Activated CD4-positive, alpha-beta memory T cell treated with anti-CD3 and anti-CD28 coated beads, Interleukin-2, amount 10 ng/mL, durations not matched to agents 7 days and 5 days (primary cell): Measurements from ENCODE around the gene PHACTR1. TPM values are rescaled to one million over a fixed set of nuclear protein-coding genes. Genes with fewer than 3 reads are reported as not detected.

ENCODE experiments used
- CTCF ChIA-PET: fragments of 350-600 bp; sonication (Branson Sonifier 250); formaldehyde crosslinking; loops from one replicate; lab custom pipeline; 2021; ENCODE audit warnings: antibody characterized with exemption, inconsistent platforms; lab: Charles Lee
- POLR2A ChIA-PET: fragments of 350-600 bp; sonication (Branson Sonifier 250); formaldehyde crosslinking; loops from one replicate; lab custom pipeline; 2021; ENCODE audit warnings: antibody characterized with exemption; lab: Charles Lee
- DNase-seq: peaks from one replicate; pipeline ENCODE4 v3.0.0-alpha.2; 2020
- H3K27ac Mint-ChIP-seq: one replicate; pipeline ENCODE4 v1.8.0; 2021; ENCODE audit warnings: mild to moderate bottlenecking, mixed read lengths
- H3K27me3 Mint-ChIP-seq: one replicate; pipeline ENCODE4 v1.8.0; 2021; ENCODE audit warnings: mixed read lengths
- H3K36me3 Mint-ChIP-seq: one replicate; pipeline ENCODE4 v1.8.0; 2021; ENCODE audit warnings: low read depth, mixed read lengths
- H3K4me1 Mint-ChIP-seq: one replicate; pipeline ENCODE4 v1.8.0; 2021; ENCODE audit warnings: mixed read lengths
- H3K4me3 Mint-ChIP-seq: one replicate; pipeline ENCODE4 v1.8.0; 2021; ENCODE audit warnings: mild to moderate bottlenecking, mixed read lengths
- H3K9me3 Mint-ChIP-seq: one replicate; pipeline ENCODE4 v1.8.0; 2021; ENCODE audit warnings: mixed read lengths
- total RNA-seq, 2 experiments: library from RNA; stranded (reverse); gene quantifications; one replicate each; pipeline ENCODE4 v1.2.3, GENCODE V29; 2021

PHACTR1 gene
- total RNA-seq, 2 experiments from 2014 or later = 0.33 to 0.53 TPM

DNA sequence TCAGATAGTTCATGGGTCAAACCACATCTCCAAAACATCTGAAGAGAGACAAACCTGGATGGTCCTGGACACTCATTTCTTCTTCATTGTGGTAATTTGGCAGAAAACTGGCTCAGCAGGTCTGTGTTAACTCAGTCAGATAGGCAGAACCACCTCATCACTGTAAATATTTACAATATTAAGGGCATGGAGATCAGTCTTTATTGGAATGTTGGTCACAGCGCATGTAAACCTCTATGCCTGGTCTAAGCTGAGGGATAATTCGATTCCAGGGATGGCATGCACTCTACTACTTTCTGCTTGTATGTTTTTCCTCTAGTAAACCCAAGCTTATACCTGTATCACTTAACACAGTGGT lies 615.8 kb downstream of the PHACTR1 start:
- H3K27me3 Mint-ChIP-seq = peaks cover 3% of the 10 kb centered on the region
- no peaks in the 10 kb centered on the region for H3K36me3 Mint-ChIP-seq
- H3K4me3 Mint-ChIP-seq = no peak overlapping the region
- no peaks in the 10 kb centered on the region for H3K9me3 Mint-ChIP-seq
- DNase-seq = no peak
- no peak overlapping the region for H3K27ac Mint-ChIP-seq
- ChIA-PET POLR2A (interaction anchor here (0.6 kb wide), 1 partner anchor 243 kb away, joined by 3 read pairs; the partner anchor contains the start of gene SIRT5), CTCF (interaction anchor here (1.2 to 6.1 kb wide), 6 partner anchors 25 to 420 kb away, joined by 3 to 35 read pairs (median 12); partner anchors contain the start of gene SIRT5)
- H3K4me1 Mint-ChIP-seq = peaks cover 22% of the 10 kb centered on the region

DNA sequence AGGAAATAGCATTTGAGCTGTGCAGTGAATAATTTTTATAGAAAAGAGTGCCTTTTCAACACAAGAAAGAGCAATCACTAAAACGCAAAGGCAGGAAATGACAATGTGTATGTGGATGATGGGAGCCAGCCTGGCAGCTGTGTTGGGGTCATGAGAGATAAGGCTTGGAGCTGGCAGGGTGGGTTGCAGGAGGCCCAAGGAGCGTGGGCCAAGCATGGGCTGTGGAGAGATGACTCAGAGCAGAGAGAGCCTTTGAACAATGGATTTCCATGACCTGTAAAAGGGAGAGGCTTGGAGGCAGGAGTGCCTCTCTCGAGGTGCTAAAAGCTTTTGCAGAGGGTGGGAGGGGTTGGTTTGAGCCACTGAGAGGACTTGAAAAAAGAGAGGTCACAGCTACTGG lies 618.4 kb downstream of the PHACTR1 start:
- DNase-seq = no peak
- no peaks in the 10 kb centered on the region for H3K36me3 Mint-ChIP-seq
- H3K4me1 Mint-ChIP-seq = peaks cover 5% of the 10 kb centered on the region
- H3K27me3 Mint-ChIP-seq = peaks cover 3% of the 10 kb centered on the region
- no peak overlapping the region for H3K4me3 Mint-ChIP-seq
- H3K27ac Mint-ChIP-seq = no peak overlapping the region
- H3K9me3 Mint-ChIP-seq = no peaks in the 10 kb centered on the region
- CTCF ChIA-PET = interaction anchor here (0.8 to 3.4 kb wide), 6 partner anchors 12 to 424 kb away, joined by 3 to 17 read pairs (median 3); partner anchors contain the start of gene SIRT5
- POLR2A ChIA-PET = interaction anchor here (0.5 to 1.3 kb wide), 3 partner anchors 20 to 241 kb away, joined by 3 read pairs; no protein-coding TSS in a partner anchor

DNA sequence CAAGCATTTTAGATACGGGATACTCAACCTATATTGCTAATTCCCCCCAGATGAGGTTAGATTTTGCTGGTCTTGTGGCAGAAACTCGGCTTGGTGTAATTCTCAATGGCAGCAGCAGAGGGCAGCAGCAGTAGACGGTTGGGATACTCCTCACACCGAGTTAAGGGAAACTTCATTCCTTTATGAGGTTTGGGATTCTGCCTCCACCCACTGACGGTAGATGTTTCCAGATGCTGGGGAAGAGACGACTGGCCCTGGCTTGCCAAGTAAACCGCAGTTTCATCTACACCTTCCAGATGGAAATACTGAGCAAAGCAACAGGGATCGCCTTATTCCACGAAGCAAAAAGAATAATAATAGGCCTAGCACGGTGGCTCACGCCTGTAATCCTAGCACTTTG lies 620.0 kb downstream of the PHACTR1 start:
- DNase-seq = peak; percentile 67
- ChIA-PET POLR2A (no interaction called here), CTCF (interaction anchor here (1.2 to 3.8 kb wide), 3 partner anchors 205 to 730 kb away, joined by 3 to 37 read pairs (median 5); partner anchors contain the start of gene SIRT5)
- Mint-ChIP-seq H3K36me3 (no peaks in the 10 kb centered on the region), H3K27me3 (peaks cover 5% of the 10 kb centered on the region), H3K4me3 (no peak overlapping the region), H3K9me3 (no peaks in the 10 kb centered on the region), H3K4me1 (peaks cover 12% of the 10 kb centered on the region), H3K27ac (no peak overlapping the region)

GRCh38 chr6:13338038-13338437 lies 621.5 kb downstream of the PHACTR1 start:
- H3K27me3 Mint-ChIP-seq = peaks cover 11% of the 10 kb centered on the region
- ChIA-PET CTCF (interaction anchor here (0.7 to 3.8 kb wide), 19 partner anchors 8 to 1669 kb away, joined by 3 to 37 read pairs (median 3); partner anchors contain the start of genes NOL7, SIRT5 and TBC1D7), POLR2A (interaction anchor here (1.1 to 1.7 kb wide), 3 partner anchors 10 to 237 kb away, joined by 4 to 7 read pairs (median 5); partner anchors contain the start of genes SIRT5 and TBC1D7)

More at GRCh38 chr6:13338038-13338437, 621.5 kb downstream of the PHACTR1 start:
- Mint-ChIP-seq H3K36me3 (no peaks in the 10 kb centered on the region), H3K9me3 (no peaks in the 10 kb centered on the region), H3K4me3 (no peak overlapping the region), H3K4me1 (peaks cover 12% of the 10 kb centered on the region), H3K27ac (no peak overlapping the region)
- no peak for DNase-seq
